ENCODE measurements around the gene BMP2K. TPM values are rescaled to one million over a fixed set of nuclear protein-coding genes. Genes with fewer than 3 reads are reported as not detected.

Gene BMP2K
- total and polyA plus RNA-seq, 4 donors, result 4.4 to 138 (median 19.3) TPM

GRCh38 chr4:78901882-78902281 is 125.7 kb downstream of the BMP2K start:
- TF ChIP-seq, protein P1, sequence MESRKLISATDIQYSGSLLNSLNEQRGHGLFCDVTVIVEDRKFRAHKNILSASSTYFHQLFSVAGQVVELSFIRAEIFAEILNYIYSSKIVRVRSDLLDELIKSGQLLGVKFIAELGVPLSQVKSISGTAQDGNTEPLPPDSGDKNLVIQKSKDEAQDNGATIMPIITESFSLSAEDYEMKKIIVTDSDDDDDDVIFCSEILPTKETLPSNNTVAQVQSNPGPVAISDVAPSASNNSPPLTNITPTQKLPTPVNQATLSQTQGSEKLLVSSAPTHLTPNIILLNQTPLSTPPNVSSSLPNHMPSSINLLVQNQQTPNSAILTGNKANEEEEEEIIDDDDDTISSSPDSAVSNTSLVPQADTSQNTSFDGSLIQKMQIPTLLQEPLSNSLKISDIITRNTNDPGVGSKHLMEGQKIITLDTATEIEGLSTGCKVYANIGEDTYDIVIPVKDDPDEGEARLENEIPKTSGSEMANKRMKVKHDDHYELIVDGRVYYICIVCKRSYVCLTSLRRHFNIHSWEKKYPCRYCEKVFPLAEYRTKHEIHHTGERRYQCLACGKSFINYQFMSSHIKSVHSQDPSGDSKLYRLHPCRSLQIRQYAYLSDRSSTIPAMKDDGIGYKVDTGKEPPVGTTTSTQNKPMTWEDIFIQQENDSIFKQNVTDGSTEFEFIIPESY (IDR thresholded peaks at IDR 0.05), result no peak
- TF ChIP-seq JUND (IDR thresholded peaks at IDR 0.05) (no peak), HNF4G (IDR thresholded peaks at IDR 0.05) (no peak), RAD21 (IDR thresholded peaks at IDR 0.05) (no peak), ATF3 (IDR thresholded peaks at IDR 0.05) (no peak), GABPA (IDR thresholded peaks at IDR 0.05 in 1 of 2, conservative IDR thresholded peaks at IDR 0.05 in 1 of 2) (no peak), SP1 (IDR thresholded peaks at IDR 0.05) (no peak), HNF4A (conservative IDR thresholded peaks at IDR 0.05) (no peak), YY1 (IDR thresholded peaks at IDR 0.05) (no peak), RXRA (IDR thresholded peaks at IDR 0.05) (no peak), REST (IDR thresholded peaks at IDR 0.05) (no peak), EGR1 (IDR thresholded peaks at IDR 0.05; ENCODE audit: low read depth in 2 of 2) (no peak), FOXA1 (IDR thresholded peaks at IDR 0.05) (no peak), FOXA2 (IDR thresholded peaks at IDR 0.05) (no peak), MAX (IDR thresholded peaks at IDR 0.05) (no peak), NR2F2 (IDR thresholded peaks at IDR 0.05) (no peak), TAF1 (conservative IDR thresholded peaks at IDR 0.05) (no peak)
- TF ChIP-seq, protein P2, sequence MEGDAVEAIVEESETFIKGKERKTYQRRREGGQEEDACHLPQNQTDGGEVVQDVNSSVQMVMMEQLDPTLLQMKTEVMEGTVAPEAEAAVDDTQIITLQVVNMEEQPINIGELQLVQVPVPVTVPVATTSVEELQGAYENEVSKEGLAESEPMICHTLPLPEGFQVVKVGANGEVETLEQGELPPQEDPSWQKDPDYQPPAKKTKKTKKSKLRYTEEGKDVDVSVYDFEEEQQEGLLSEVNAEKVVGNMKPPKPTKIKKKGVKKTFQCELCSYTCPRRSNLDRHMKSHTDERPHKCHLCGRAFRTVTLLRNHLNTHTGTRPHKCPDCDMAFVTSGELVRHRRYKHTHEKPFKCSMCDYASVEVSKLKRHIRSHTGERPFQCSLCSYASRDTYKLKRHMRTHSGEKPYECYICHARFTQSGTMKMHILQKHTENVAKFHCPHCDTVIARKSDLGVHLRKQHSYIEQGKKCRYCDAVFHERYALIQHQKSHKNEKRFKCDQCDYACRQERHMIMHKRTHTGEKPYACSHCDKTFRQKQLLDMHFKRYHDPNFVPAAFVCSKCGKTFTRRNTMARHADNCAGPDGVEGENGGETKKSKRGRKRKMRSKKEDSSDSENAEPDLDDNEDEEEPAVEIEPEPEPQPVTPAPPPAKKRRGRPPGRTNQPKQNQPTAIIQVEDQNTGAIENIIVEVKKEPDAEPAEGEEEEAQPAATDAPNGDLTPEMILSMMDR (IDR thresholded peaks at IDR 0.05; ENCODE audit: low read depth, low read length, missing input control), result no peak
- DNase-seq (ENCODE audit: low spot score), result no peak
- WGBS, result 63% methylated on average over 2 of the region's 2 CpGs

More at GRCh38 chr4:78901882-78902281, 125.7 kb downstream of the BMP2K start:
- H3K9ac ChIP-seq (ENCODE audit: low read depth in 1 of 2, low read length in 2 of 2), result no peak overlapping the region
- no peaks in the 10 kb centered on the region for H3K4me1 ChIP-seq (ENCODE audit: control insufficient read depth in 4 of 4, insufficient read depth in 4 of 4, low read length in 3 of 4)
- H3K27me3 ChIP-seq (ENCODE audit: control insufficient read depth in 4 of 4, insufficient read depth in 4 of 4, low read length in 3 of 4), result no peaks in the 10 kb centered on the region
- H3K27ac ChIP-seq (ENCODE audit: low read depth in 1 of 2, low read length in 2 of 2), result no peak overlapping the region
- no peak overlapping the region for H3K4me3 ChIP-seq (ENCODE audit: low read depth in 1 of 3, low read length in 3 of 3)
- H3K36me3 ChIP-seq (ENCODE audit: control insufficient read depth in 4 of 4, insufficient read depth in 3 of 4, low read depth in 1 of 4, low read length in 3 of 4), result no peaks in the 10 kb centered on the region
- H3K9me3 ChIP-seq (ENCODE audit: control insufficient read depth in 4 of 4, low read length in 3 of 4), result no peaks in the 10 kb centered on the region
